Osteocyte (in vitro differentiated cells): ENCODE data around the gene PRLR. TPM values are rescaled to one million over a fixed set of nuclear protein-coding genes. Genes with fewer than 3 reads are reported as not detected.
"Not testable (repeated sequence)": the region's sequence is repeated elsewhere in the genome, so short reads cannot be mapped to it uniquely, and the experiment has no call there.

ENCODE experiments used
- DNase-seq: peaks from one replicate; pipeline ENCODE4 v3.0.0; 2021; ENCODE audit warnings: mixed read lengths; ENCODE audit not compliant: unreplicated experiment; ENCODE audit errors: extremely low spot score
- H3K27ac Mint-ChIP-seq: one replicate; pipeline ENCODE4 v1.8.0; 2021; ENCODE audit warnings: mild to moderate bottlenecking, mixed read lengths; ENCODE audit not compliant: unreplicated experiment
- H3K27me3 Mint-ChIP-seq: one replicate; pipeline ENCODE4 v1.8.0; 2021; ENCODE audit warnings: mixed read lengths; ENCODE audit not compliant: unreplicated experiment
- H3K36me3 Mint-ChIP-seq: one replicate; pipeline ENCODE4 v1.8.0; 2021; ENCODE audit warnings: mixed read lengths; ENCODE audit not compliant: unreplicated experiment
- H3K4me1 Mint-ChIP-seq: one replicate; pipeline ENCODE4 v1.8.0; 2021; ENCODE audit warnings: mixed read lengths; ENCODE audit not compliant: unreplicated experiment
- H3K4me3 Mint-ChIP-seq: one replicate; pipeline ENCODE4 v1.8.0; 2021; ENCODE audit warnings: mild to moderate bottlenecking, moderate library complexity, mixed read lengths; ENCODE audit not compliant: unreplicated experiment
- H3K9me3 Mint-ChIP-seq: one replicate; pipeline ENCODE4 v1.8.0; 2021; ENCODE audit warnings: mixed read lengths; ENCODE audit not compliant: unreplicated experiment
- total RNA-seq: library from RNA; stranded (reverse); gene quantifications from 2 replicates; pipeline ENCODE4 v1.2.1, GENCODE V29; 2021
- TF ChIP-seq, protein P1 (sequence below): fragments of 200-600 bp; sonication (generic); IDR thresholded peaks from 2 replicates; pipeline ENCODE4 v1.5.0; 2021; ENCODE audit warnings: antibody characterized with exemption, mild to moderate bottlenecking, moderate library complexity

Gene PRLR
- total RNA-seq, 1 donor from 2014 or later: 0.30 TPM

DNA sequence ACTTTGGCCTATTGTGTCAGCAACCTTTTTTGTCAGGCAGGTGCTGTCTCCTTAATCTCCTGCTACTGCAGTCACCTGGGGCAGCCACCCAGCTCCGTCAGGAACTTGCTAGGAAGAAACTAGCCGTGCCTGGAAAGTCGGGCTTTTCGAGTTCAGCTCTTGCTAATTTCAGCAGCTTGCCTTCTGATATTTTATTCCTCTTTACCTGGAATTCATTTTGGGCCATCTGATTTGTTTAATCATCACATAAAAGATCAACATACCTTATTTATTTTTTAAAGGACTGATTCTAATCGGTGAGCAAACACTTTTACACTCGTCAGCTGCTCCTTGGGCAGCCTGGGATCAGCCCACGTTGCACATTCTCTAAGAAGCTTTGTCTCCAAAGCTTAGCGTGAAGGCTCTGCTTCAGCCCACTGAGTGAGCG is 42.2 kb downstream of the PRLR start:
- H3K36me3 Mint-ChIP-seq: no peaks in the 10 kb centered on the region
- H3K27me3 Mint-ChIP-seq: peaks cover 1% of the 10 kb centered on the region
- no peak for DNase-seq
- no peak overlapping the region for H3K4me3 Mint-ChIP-seq
- H3K4me1 Mint-ChIP-seq: no peaks in the 10 kb centered on the region
- H3K27ac Mint-ChIP-seq: no peak overlapping the region
- no peaks in the 10 kb centered on the region for H3K9me3 Mint-ChIP-seq
- TF ChIP-seq, protein P1, sequence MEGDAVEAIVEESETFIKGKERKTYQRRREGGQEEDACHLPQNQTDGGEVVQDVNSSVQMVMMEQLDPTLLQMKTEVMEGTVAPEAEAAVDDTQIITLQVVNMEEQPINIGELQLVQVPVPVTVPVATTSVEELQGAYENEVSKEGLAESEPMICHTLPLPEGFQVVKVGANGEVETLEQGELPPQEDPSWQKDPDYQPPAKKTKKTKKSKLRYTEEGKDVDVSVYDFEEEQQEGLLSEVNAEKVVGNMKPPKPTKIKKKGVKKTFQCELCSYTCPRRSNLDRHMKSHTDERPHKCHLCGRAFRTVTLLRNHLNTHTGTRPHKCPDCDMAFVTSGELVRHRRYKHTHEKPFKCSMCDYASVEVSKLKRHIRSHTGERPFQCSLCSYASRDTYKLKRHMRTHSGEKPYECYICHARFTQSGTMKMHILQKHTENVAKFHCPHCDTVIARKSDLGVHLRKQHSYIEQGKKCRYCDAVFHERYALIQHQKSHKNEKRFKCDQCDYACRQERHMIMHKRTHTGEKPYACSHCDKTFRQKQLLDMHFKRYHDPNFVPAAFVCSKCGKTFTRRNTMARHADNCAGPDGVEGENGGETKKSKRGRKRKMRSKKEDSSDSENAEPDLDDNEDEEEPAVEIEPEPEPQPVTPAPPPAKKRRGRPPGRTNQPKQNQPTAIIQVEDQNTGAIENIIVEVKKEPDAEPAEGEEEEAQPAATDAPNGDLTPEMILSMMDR: no peak

DNA sequence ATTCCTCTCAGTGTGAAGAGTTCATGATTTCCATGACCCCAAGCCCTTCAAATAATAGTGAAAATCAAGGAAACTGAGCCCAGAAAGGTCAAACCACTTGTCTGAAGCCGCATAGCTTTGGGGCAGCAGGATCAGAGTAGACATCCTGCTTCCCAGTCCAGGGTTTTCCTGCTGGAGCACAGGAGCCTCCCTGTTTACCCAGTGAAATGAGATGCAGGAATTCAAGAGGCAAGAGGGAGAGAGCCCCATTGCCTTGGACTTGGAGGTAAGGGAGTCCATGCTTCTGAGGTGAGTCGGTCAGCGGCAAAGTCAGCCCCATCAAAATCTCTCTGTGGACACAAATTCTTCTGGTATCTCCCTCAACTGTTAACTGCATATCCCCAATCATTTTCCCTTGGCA is 42.7 kb downstream of the PRLR start:
- not testable (repeated sequence) for H3K27me3 Mint-ChIP-seq, H3K4me1 Mint-ChIP-seq, DNase-seq, H3K27ac Mint-ChIP-seq, H3K36me3 Mint-ChIP-seq, H3K9me3 Mint-ChIP-seq, H3K4me3 Mint-ChIP-seq

DNA sequence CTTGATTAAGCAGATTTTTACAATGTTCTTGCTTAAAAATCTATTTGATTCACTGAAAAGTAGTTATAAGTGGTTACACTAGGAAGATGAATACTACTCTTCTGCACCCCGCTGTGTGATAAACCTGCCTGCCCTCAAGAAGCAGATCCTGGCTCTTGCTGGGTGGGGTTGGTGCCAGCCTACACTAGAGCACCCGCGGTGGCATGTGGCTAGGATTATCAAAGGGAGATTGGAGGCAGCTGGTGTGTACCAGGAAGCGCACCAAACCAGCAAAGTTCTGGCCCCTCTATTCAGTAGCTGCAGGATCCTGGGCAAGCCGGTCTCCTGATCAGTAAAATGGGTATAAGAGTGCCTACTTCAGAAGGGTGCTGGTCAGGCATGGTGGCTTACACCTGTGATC is 43.5 kb downstream of the PRLR start:
- no peaks in the 10 kb centered on the region for H3K9me3 Mint-ChIP-seq

DNA sequence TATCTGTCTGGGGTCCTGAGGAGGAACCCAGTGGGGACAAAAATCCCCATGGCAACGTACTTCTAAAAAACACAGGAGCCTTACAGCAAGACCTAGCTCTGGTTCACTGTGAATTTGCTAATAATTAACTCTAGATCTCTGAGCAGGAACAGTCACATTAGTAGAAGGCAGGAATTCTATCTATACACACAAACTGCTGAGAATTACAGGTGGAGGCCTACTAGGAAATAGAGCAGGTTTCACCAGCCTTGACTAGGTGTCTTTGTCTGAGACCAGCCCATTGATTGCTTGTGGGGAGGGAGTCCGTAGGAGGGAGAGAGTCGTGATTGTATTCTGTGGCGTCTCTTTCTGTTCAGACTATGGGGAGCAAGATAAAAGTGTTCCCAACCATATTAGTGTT is 44.8 kb downstream of the PRLR start:
- Mint-ChIP-seq H3K36me3 (no peaks in the 10 kb centered on the region), H3K9me3 (no peaks in the 10 kb centered on the region), H3K27ac (no peak overlapping the region), H3K4me3 (no peak overlapping the region), H3K27me3 (peaks cover 1% of the 10 kb centered on the region), H3K4me1 (no peaks in the 10 kb centered on the region)
- TF ChIP-seq, protein P1: no peak
- DNase-seq: no peak

More for the DNA sequence above, 43.5 kb downstream of the PRLR start:
- H3K27ac Mint-ChIP-seq: no peak overlapping the region
- DNase-seq: no peak
- H3K36me3 Mint-ChIP-seq: no peaks in the 10 kb centered on the region
- no peaks in the 10 kb centered on the region for H3K4me1 Mint-ChIP-seq
- H3K27me3 Mint-ChIP-seq: peaks cover 1% of the 10 kb centered on the region
- TF ChIP-seq, protein P1: no peak
- H3K4me3 Mint-ChIP-seq: no peak overlapping the region

DNA sequence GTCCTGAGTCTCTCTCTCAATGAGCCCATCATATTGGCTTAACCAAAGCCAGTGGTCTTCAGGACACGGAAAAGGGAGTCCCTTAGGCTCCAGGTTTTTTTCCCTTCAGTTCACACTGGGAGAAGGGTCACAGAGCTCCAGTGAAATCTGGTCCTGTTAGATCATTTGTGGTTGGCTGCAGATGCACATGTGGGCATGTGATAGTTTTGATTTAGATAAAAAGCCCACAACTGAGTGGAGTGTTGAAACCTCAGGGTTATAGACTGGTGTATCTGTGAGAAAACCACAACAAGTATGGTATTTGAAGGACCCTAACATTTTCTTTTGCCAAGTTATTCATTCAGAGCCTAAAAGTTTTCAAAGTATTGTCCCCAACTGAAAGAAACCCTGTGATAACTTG is 46.7 kb downstream of the PRLR start:
- H3K9me3 Mint-ChIP-seq: no peaks in the 10 kb centered on the region
- TF ChIP-seq, protein P1: no peak
- no peak overlapping the region for H3K27ac Mint-ChIP-seq
- no peak overlapping the region for H3K4me3 Mint-ChIP-seq
- peaks cover 1% of the 10 kb centered on the region for H3K27me3 Mint-ChIP-seq
- no peak for DNase-seq
- H3K36me3 Mint-ChIP-seq: no peaks in the 10 kb centered on the region
- H3K4me1 Mint-ChIP-seq: no peaks in the 10 kb centered on the region
